ENCODE results near the gene DUSP2.
A peak's percentile ranks its signal among the peaks of the same experiment; 100 is the strongest.

The DUSP2 gene

DNA sequence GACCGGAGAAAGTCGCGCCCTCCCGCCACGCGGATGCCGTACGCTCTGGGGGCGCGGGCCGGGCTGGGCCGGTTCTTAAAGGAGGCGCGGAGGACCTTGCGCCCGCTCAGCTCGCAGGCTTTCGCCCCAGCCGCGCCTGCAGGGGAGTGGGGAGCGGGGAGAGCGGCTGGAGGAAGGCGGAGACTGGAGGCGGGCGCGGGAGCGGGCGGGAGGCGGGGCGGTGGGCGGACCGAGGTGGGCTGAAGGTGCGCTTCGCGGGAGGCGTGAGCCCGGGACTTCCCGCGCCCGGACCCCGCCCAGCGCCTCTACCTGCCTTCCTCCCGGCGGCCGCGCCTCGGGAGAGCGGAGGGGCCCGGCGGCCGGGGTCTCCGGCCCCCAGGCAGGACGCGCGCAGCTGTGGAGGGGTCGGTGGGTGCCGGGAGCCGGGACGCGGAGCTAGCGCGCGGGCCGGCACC is 28.8 kb downstream of the DUSP2 start, which contains the start of gene ADRA2B:
ADRA2B (minus strand) TSS at position 148 of the 455 bp plus-strand sequence. CDS start 422 bp downstream, outside the sequence.
- FAIRE-seq = peak; percentile 60

GRCh38 chr2:96115631-96116423 is 29.4 kb downstream of the DUSP2 start:
- no peak for DNase-seq (ENCODE audit: insufficient read length, low spot score)
- FAIRE-seq = peak; percentile 67

More for the DNA sequence above, 28.8 kb downstream of the DUSP2 start, which contains the start of gene ADRA2B:
- DNase-seq (ENCODE audit: insufficient read length, low spot score) = no peak

GRCh38 chr2:96114903-96115581 is 30.2 kb downstream of the DUSP2 start:
- FAIRE-seq (peak; percentile 28), DNase-seq (ENCODE audit: insufficient read length, low spot score) (no peak)

GRCh38 chr2:96114546-96114902 is 30.7 kb downstream of the DUSP2 start:
- DNase-seq (ENCODE audit: insufficient read length, low spot score) = no peak
- FAIRE-seq = no peak

DNA sequence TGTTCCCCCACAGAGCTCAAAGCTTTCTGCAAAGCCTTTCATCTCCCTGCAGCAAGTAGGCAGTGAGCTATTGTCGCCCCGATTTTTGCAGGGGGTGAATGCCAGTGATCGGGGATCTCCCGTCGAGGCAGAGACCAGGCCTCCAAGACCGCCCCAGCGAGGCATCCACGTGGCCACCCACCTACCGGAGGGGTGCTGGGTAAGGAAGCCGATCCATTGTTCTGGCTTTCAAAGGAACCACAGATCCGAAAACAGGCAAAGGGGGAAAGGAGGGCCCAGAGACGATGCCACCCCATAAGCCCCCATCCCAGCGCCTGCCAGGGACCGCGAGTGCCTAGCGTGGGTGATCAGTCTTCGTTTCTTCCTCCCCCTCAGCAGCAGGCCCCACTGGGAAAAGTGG is 31.3 kb downstream of the DUSP2 start:
- FAIRE-seq (no peak), DNase-seq (ENCODE audit: insufficient read length, low spot score) (no peak)

GRCh38 chr2:96113367-96113677 is 31.9 kb downstream of the DUSP2 start:
- no peak for DNase-seq (ENCODE audit: insufficient read length, low spot score)

GRCh38 chr2:96112501-96113366 is 32.5 kb downstream of the DUSP2 start:
- DNase-seq (ENCODE audit: insufficient read length, low spot score) (no peak), FAIRE-seq (no peak)

More at GRCh38 chr2:96113367-96113677, 31.9 kb downstream of the DUSP2 start:
- FAIRE-seq = no peak

DNA sequence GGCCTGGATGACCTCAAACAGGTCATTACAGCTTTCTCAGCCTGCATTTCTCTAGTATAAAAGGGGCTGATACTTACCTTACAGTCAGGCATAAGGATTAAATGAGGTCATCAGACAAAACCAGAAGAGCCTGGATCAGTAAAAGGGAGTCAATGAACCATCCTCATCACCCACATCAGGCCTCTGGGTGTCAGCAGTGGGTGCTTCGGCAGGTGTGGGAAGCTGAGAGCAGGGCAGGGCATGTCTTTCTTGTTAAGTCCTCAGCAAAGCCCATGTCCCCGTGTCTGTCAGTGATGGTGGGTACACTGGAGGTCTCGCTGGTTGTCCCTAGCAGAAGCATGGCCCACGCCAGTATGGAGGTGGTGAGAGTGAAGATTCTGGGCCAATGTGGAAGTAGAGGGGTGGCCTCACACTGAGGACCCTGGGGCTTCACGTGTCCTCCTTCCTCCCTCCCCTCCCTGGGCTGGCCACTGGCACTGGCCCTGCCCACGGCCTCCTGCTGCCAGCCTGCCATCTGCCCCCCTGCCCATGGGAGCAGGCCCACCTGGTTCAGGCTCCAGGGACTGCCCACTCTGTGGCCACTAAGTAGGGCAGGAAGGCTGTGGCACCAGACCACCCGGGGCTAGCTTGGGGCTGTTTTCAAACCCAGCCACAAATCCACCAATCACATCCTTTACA is 33.3 kb downstream of the DUSP2 start:
- DNase-seq (ENCODE audit: insufficient read length, low spot score) (no peak), FAIRE-seq (no peak)

GRCh38 chr2:96111257-96111640 is 34.0 kb downstream of the DUSP2 start:
- no peak for FAIRE-seq

DNA sequence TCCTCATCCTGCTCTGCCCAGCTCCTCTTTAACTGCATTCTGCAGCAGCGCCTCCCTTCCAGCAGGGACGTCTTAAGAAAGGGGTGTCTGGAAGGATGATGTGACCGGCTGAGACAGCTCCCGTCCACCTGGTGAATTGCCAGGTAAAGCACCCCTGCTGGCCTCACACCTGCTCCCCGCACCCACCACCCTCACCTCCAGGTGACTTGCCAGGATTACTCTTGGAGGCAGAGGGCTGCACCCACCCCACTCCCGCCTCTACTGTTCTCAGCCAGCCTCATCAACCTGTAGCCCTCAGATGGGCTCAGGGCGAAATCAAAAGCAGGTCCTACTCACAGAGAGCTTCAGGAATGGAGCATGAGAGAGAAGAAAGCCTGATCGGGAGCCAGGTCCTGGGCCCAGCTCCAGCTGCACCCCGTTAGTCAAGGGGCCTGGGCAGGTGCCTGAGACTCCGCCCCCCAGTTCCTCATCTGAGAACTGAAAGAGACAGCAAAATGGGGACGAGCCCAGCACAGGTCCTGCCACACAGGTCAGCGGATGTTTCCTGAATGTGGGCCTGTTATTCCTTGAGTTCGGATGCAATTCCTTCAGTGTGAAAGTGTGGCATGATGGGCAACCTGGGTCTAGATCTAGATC is 34.5 kb downstream of the DUSP2 start:
- FAIRE-seq (no peak), DNase-seq (ENCODE audit: insufficient read length, low spot score) (no peak)

More at GRCh38 chr2:96111257-96111640, 34.0 kb downstream of the DUSP2 start:
- no peak for DNase-seq (ENCODE audit: insufficient read length, low spot score)

- FAIRE-seq (no peak), DNase-seq (ENCODE audit: insufficient read length, low spot score) (no peak)
Observed at GRCh38 chr2:96109931-96110511, 35.2 kb downstream of the DUSP2 start.

GRCh38 chr2:96109361-96109680 is 35.9 kb downstream of the DUSP2 start:
- peak; percentile 82 for FAIRE-seq
- no peak for DNase-seq (ENCODE audit: insufficient read length, low spot score)

DNA sequence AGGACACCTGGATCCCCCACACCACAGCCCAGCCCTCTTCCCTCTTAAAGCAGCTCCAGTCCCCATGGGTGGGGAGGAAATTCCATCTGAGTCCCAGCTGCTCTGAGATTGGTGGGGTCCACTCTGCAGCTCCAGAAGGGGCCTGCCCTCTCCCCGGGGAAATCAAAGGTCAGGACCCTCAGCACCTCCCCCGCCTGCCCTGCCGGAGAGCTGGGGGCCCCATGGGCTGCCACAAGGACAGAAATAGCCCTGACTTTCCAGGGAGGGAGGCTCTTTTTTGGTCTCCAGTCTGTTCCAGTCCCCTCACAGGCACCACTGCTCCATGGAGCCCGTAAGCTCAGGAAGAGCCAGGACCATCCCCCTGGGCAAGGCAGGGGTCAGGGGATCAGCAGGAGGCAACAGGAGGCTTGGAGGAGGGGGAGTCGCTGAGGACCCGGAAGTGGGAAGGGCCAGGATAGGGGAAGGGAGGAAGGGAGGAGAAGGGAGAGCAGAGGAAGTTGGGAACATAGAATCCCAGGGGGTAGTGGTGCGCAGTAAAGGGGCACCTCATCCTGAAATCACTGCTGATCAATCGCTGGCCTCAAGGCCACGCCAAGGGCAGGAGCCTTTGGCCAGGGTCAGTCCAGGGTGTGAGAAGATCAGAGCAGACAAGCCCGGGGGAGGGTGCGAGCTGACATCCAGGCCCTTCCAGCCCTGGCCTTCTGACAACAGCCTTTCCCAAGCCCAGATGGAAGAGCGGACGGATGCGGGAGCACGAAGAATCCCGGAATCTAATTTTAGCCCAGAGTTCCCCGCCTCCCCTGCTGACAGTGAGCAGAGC is 36.5 kb downstream of the DUSP2 start:
- no peak for DNase-seq (ENCODE audit: insufficient read length, low spot score)
- peak; percentile 49 for FAIRE-seq

DNA sequence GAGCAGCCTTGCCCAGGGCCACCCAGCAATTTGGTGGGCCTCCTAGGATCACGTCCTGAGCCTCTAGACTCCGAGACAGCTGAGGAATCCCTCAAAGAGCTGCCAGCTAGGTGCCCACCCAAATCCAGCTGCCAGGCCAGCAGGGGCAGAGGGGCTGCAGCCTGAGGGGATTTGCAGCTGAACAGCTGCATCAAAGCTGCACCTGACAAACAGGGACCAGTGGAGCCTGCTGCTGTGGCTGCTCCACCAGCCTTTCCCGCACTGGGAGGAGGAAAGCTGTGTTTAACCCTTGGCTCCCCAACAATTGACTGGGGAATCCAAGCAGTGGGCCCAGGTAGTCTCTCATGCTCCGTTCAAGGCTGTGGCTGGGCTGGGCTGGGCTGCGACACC is 37.1 kb downstream of the DUSP2 start:
- FAIRE-seq (peak; percentile 33), DNase-seq (ENCODE audit: insufficient read length, low spot score) (no peak)

DNA sequence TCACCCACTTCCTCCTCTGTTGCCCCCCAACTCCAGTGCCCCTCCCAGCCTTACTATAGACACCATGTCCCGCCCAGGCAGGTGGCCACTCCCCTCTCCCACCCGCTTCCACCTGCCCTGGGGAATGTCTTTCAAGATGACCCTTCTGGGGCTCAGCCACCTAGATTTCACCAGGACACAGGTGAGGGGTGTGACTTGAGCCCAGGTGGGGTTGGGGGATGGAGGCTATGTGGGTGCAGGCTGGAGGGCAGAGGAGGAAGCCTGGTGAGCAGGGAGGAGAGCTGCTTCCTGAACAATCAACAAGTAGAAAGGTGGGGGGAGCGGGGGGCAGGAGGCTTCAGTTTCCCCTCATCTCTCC is 37.6 kb downstream of the DUSP2 start:
- FAIRE-seq (no peak), DNase-seq (ENCODE audit: insufficient read length, low spot score) (no peak)

DNA sequence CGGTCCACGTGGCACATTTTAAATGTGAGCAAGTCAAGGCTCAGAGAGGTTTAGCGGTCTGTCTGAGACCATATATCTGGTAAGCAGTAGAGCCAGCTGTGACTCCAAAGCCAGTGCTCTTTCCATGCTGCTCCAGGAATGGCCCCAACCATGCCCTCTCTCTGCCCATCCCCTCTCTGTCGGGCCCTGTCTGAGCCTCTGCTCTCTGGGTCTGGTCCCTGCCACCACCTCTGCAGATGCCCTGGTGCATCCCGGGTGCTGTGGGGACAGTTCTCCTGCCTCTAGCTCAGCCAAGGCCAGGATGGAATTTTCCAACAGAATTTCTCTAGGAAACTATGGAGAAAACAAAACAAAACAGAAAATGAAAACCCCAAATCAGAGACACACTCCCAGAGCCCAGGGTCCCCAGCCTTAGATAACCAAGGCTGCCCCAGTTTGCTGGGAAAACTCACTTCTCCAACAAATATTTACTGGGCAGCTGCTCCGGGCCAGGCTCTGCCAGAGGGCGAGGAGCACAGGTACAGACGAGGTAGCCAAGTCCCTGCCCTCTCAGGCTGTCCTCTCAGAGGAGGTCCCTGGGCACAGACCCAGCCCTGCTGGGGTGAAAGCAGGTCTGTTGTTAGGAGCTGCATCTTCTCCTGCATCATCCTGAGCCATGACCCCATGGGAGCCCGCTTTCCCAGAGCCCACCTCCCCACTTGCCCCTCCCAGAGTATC is 38.1 kb downstream of the DUSP2 start:
- DNase-seq (ENCODE audit: insufficient read length, low spot score) = no peak

GRCh38 chr2:96105994-96106715 is 39.1 kb downstream of the DUSP2 start:
- FAIRE-seq (no peak), DNase-seq (ENCODE audit: insufficient read length, low spot score) (no peak)

More for the DNA sequence above, 38.1 kb downstream of the DUSP2 start:
- no peak for FAIRE-seq

Data from HTR-8/SVneo (cell line).